ENCODE measurements around the gene SNORC.
"Not testable (repeated sequence)": the region's sequence is repeated elsewhere in the genome, so short reads cannot be mapped to it uniquely, and the experiment has no call there.

Gene SNORC

GRCh38 chr2:232896720-232897597 lies 26.9 kb downstream of the SNORC start:
- DNase-seq (ENCODE audit: low read depth in 2 of 2), result no peak

- peak in 1 of 2 donors; percentile 48 for DNase-seq (ENCODE audit: low read depth in 2 of 2)
These were observed 27.7 kb downstream of the SNORC start for GRCh38 chr2:232897598-232898408.

GRCh38 chr2:232898592-232899543 lies 28.8 kb downstream of the SNORC start:
- DNase-seq (ENCODE audit: low read depth in 2 of 2), result no peak

GRCh38 chr2:232900811-232901735 lies 31.0 kb downstream of the SNORC start:
- DNase-seq (ENCODE audit: low read depth in 2 of 2), result no peak

GRCh38 chr2:232901736-232902578 lies 31.9 kb downstream of the SNORC start:
- DNase-seq (ENCODE audit: low read depth in 2 of 2), result peak in 1 of 2 donors; percentile 46

GRCh38 chr2:232903989-232904388 lies 33.9 kb downstream of the SNORC start:
- DNase-seq (ENCODE audit: low read depth in 2 of 2), result no peak

GRCh38 chr2:232906867-232907717 lies 37.0 kb downstream of the SNORC start:
- DNase-seq (ENCODE audit: low read depth in 2 of 2), result not testable (repeated sequence)

- not testable (repeated sequence) for DNase-seq (ENCODE audit: low read depth in 2 of 2)
These were observed 37.6 kb downstream of the SNORC start for GRCh38 chr2:232907718-232908085.

- DNase-seq (ENCODE audit: low read depth in 2 of 2), result no peak
These were observed 38.6 kb downstream of the SNORC start for GRCh38 chr2:232908695-232909094.

- no peak for DNase-seq (ENCODE audit: low read depth in 2 of 2)
These were observed 40.3 kb downstream of the SNORC start for GRCh38 chr2:232910376-232910775.

GRCh38 chr2:232911712-232912277 lies 41.7 kb downstream of the SNORC start:
- no peak for DNase-seq (ENCODE audit: low read depth in 2 of 2)

- no peak for DNase-seq (ENCODE audit: low read depth in 2 of 2)
These were observed 43.8 kb downstream of the SNORC start for GRCh38 chr2:232913903-232914302.

GRCh38 chr2:232919141-232919540 lies 49.1 kb downstream of the SNORC start:
- no peak for DNase-seq (ENCODE audit: low read depth in 2 of 2)

GRCh38 chr2:232920055-232920454 lies 50.0 kb downstream of the SNORC start:
- DNase-seq (ENCODE audit: low read depth in 2 of 2), result no peak

- DNase-seq (ENCODE audit: low read depth in 2 of 2), result no peak
These were observed 50.7 kb downstream of the SNORC start for GRCh38 chr2:232920760-232921159.

GRCh38 chr2:232924433-232924832 lies 54.4 kb downstream of the SNORC start:
- no peak for DNase-seq (ENCODE audit: low read depth in 2 of 2)

- DNase-seq (ENCODE audit: low read depth in 2 of 2), result no peak
These were observed 55.2 kb downstream of the SNORC start for GRCh38 chr2:232925153-232925820.

GRCh38 chr2:232925821-232926156 lies 55.7 kb downstream of the SNORC start:
- DNase-seq (ENCODE audit: low read depth in 2 of 2), result no peak
